HepG2 (cell line): ENCODE data around the gene ZFPM1. TPM values are rescaled to one million over a fixed set of nuclear protein-coding genes. Genes with fewer than 3 reads are reported as not detected.

Experiments used
- ATAC-seq: fragments of 200-7000 bp; cut with Tn5 transposase; 3 replicates; pipeline ENCODE4 v1.9.1; 2020; ENCODE audit warnings: mild to moderate bottlenecking, moderate library complexity
- BruUV-seq: library from RNA; stranded (reverse); fragments of 400-500 nt; replicated peaks from 2 replicates; lab custom pipeline; 2021; lab: Mats Ljungman, UMichigan
- CTCF ChIA-PET: fragments of 300-600 bp; formaldehyde crosslinking; extraction: SDS; loops from one replicate; lab custom pipeline; 2021; ENCODE audit warnings: low total read pairs, inconsistent platforms, low intra/inter-chr PET ratio; lab: Yijun Ruan, JAX
- POLR2A ChIA-PET: fragments of 350-600 bp; sonication (Branson Sonifier 250); formaldehyde crosslinking; loops from one replicate; lab custom pipeline; 2020; ENCODE audit warnings: antibody characterized with exemption, inconsistent platforms; lab: Yijun Ruan, JAX
- DNase-seq: peaks from one replicate; pipeline ENCODE4 v3.0.0-alpha.2; 2015; ENCODE audit warnings: low spot score
- FAIRE-seq: peaks from 3 replicates; lab custom pipeline; 2011; peaks lifted over from hg19 to GRCh38; lab: Jason Lieb, UNC
- H2AFZ ChIP-seq: one replicate; pipeline ENCODE4 v1.6.1; 2011; ENCODE audit warnings: low read length, inconsistent platforms
- H3K27ac ChIP-seq: fragments of 300-600 bp; 3 replicates; pipeline ENCODE4 v1.8.0; 2011; ENCODE audit warnings: mixed run types, mild to moderate bottlenecking, mixed read lengths, low read length, inconsistent platforms; ENCODE audit not compliant: insufficient read depth; ENCODE audit errors: extremely low read length
- H3K27me3 ChIP-seq, 2 experiments: fragments of 200-600 bp in 1 of 2; 2 replicates in 1 of 2; 3 replicates in 1 of 2; pipeline versions ENCODE4 v1.6.0 to v1.8.0; 2011; ENCODE audit warnings: low read length in 2 of 2, mild to moderate bottlenecking in 2 of 2, moderate library complexity in 2 of 2, inconsistent platforms in 1 of 2; ENCODE audit not compliant: insufficient read depth in 2 of 2, control insufficient read depth in 1 of 2
- H3K36me3 ChIP-seq, 2 experiments: fragments of 200-600 bp in 1 of 2; replicated peaks in 1 of 2; 2 replicates in 1 of 2; 3 replicates in 1 of 2; pipeline versions ENCODE4 v1.5.1 to v1.8.0; 2011; ENCODE audit warnings: low read length in 2 of 2, inconsistent platforms in 1 of 2; ENCODE audit not compliant: insufficient read depth in 2 of 2, control insufficient read depth in 1 of 2
- H3K4me1 ChIP-seq: 2 replicates; pipeline ENCODE4 v1.5.1; 2012; ENCODE audit warnings: low read length, inconsistent platforms; ENCODE audit not compliant: insufficient read depth
- H3K4me2 ChIP-seq: 2 replicates; pipeline ENCODE4 v1.6.0; 2011; ENCODE audit warnings: low read depth, low read length, inconsistent platforms
- H3K4me3 ChIP-seq, 3 experiments: fragments of 200-600 bp in 1 of 3; sonication (generic), shearing (Covaris generic) in 1 of 3; replicated peaks in 1 of 3; 2 replicates each; pipeline ENCODE4 v1.5.1; 2011 to 2016; ENCODE audit warnings: low read length in 3 of 3, inconsistent platforms in 2 of 3, low read depth in 2 of 3, mild to moderate bottlenecking in 2 of 3, control low read depth in 1 of 3, mixed read lengths in 1 of 3; ENCODE audit not compliant: insufficient read depth in 1 of 3
- H3K79me2 ChIP-seq: one replicate; pipeline ENCODE4 v1.6.1; 2011; ENCODE audit warnings: low read length, inconsistent platforms; ENCODE audit not compliant: insufficient read depth
- H3K9ac ChIP-seq: 2 replicates; pipeline ENCODE4 v1.6.0; 2011; ENCODE audit warnings: mild to moderate bottlenecking, low read depth, low read length, inconsistent platforms; ENCODE audit not compliant: insufficient read depth
- H3K9me3 ChIP-seq: 2 replicates; pipeline ENCODE4 v1.5.1; 2012; ENCODE audit warnings: mild to moderate bottlenecking, low read length
- H4K20me1 ChIP-seq: 2 replicates; pipeline ENCODE4 v1.6.0; 2011; ENCODE audit warnings: inconsistent platforms, mild to moderate bottlenecking, low read length, moderate library complexity; ENCODE audit not compliant: insufficient read depth
- ARID2 ChIP-seq: sonication (generic); formaldehyde crosslinking; IDR thresholded peaks from 2 replicates; pipeline ENCODE4 v1.8.1; 2022; ENCODE audit warnings: mild to moderate bottlenecking, missing genetic modification reagents, borderline replicate concordance
- CHCHD3 ChIP-seq: sonication (generic); formaldehyde crosslinking; IDR thresholded peaks from 2 replicates; pipeline ENCODE4 v1.8.0; 2022; ENCODE audit warnings: mild to moderate bottlenecking, missing genetic modification reagents, moderate library complexity
- CHD4 ChIP-seq: fragments of 200-600 bp; sonication (generic); IDR thresholded peaks from 2 replicates; pipeline ENCODE4 v1.7.0; 2017; ENCODE audit warnings: mild to moderate bottlenecking, low read length, borderline replicate concordance
- EP300 ChIP-seq, 3 experiments: sonication (generic) in 1 of 3; formaldehyde crosslinking in 1 of 3; IDR thresholded peaks; 2 replicates each; pipeline versions ENCODE4 v1.5.1 to v1.6.1; 2011 to 2020; ENCODE audit warnings: low read depth in 2 of 3, low read length in 2 of 3, borderline replicate concordance in 1 of 3, improper control_type of control experiment in 1 of 3, mild to moderate bottlenecking in 1 of 3, missing genetic modification reagents in 1 of 3, moderate library complexity in 1 of 3
- ETV5 ChIP-seq: IDR thresholded peaks from 2 replicates; pipeline ENCODE4 v1.6.1; 2018; ENCODE audit warnings: missing biosample characterization, missing genetic modification reagents, inconsistent platforms, borderline replicate concordance
- HNF1A ChIP-seq, 2 experiments: sonication (generic) in 1 of 2; formaldehyde crosslinking in 1 of 2; IDR thresholded peaks; 2 replicates each; pipeline versions ENCODE4 v1.4.0 to v1.6.1; 2016 to 2020; ENCODE audit warnings: borderline replicate concordance in 1 of 2, low read depth in 1 of 2, mild to moderate bottlenecking in 1 of 2, missing genetic modification reagents in 1 of 2
- POLR2A ChIP-seq, 2 experiments: IDR thresholded peaks; 2 replicates each; pipeline ENCODE4 v1.6.1; 2011; ENCODE audit warnings: low read depth in 2 of 2, low read length in 2 of 2, mild to moderate bottlenecking in 1 of 2, moderate library complexity in 1 of 2; ENCODE audit not compliant: insufficient read depth in 1 of 2
- RBFOX2 ChIP-seq: fragments of 200-400 bp; formaldehyde crosslinking; IDR thresholded peaks from 2 replicates; pipeline ENCODE4 v1.6.1; 2017; ENCODE audit warnings: low read depth, mild to moderate bottlenecking, low read length
- SKIL ChIP-seq: sonication (generic); formaldehyde crosslinking; IDR thresholded peaks from 2 replicates; pipeline ENCODE4 v1.8.0; 2022; ENCODE audit warnings: missing genetic modification reagents, mild to moderate bottlenecking, moderate library complexity, borderline replicate concordance
- YEATS4 ChIP-seq: sonication (generic); formaldehyde crosslinking; IDR thresholded peaks from 2 replicates; pipeline ENCODE4 v1.4.0; 2020; ENCODE audit warnings: missing genetic modification reagents, borderline replicate concordance
- ZBTB14 ChIP-seq: sonication (generic); formaldehyde crosslinking; IDR thresholded peaks from 2 replicates; pipeline ENCODE4 v1.4.0; 2020; ENCODE audit warnings: missing genetic modification reagents
- ZC3H13 ChIP-seq: sonication (generic); formaldehyde crosslinking; IDR thresholded peaks from 2 replicates; pipeline ENCODE4 v1.8.1; 2023; ENCODE audit warnings: mild to moderate bottlenecking, missing genetic modification reagents, moderate library complexity
- ZFP41 ChIP-seq: sonication (generic); formaldehyde crosslinking; IDR thresholded peaks from 2 replicates; pipeline ENCODE4 v1.4.0; 2020; ENCODE audit warnings: mild to moderate bottlenecking, missing genetic modification reagents, borderline replicate concordance
- ZNF556 ChIP-seq: sonication (generic); formaldehyde crosslinking; IDR thresholded peaks from 2 replicates; pipeline ENCODE4 v1.4.0; 2020; ENCODE audit warnings: mild to moderate bottlenecking, missing genetic modification reagents, borderline replicate concordance
- ZNF572 ChIP-seq: sonication (generic); formaldehyde crosslinking; IDR thresholded peaks from 2 replicates; pipeline ENCODE4 v1.5.1; 2020; ENCODE audit warnings: mild to moderate bottlenecking, missing genetic modification reagents
- WGBS: methylation state at CpG from one replicate; pipeline ENCODE4 v1.1.6; 2017; ENCODE audit warnings: low lambda C conversion rate; 5-methylcytosine and 5-hydroxymethylcytosine counted together
- in situ Hi-C: cut with HindIII; loops from 2 replicates; pipeline ENCODE4 v1.10.0; 2017; ENCODE audit warnings: low pct_unique_long_range_greater_than_20kb; ENCODE audit not compliant: extremely low pct_ligation_motif_present
- intact Hi-C: fragments of 100-400 bp; cut with micrococcal nuclease; formaldehyde crosslinking; loops from one replicate; pipeline ENCODE4 v1.10.0; 2022; ENCODE audit not compliant: unreplicated experiment
- polyA plus RNA-seq, 8 experiments: library from polyadenylated mRNA; depleted of rRNA in 3 of 8; stranded (reverse) in 7 of 8; unstranded in 1 of 8; fragments of >200 nt; fragmentation: Illumina TruSeq in 4 of 8; extraction: Trizol in 4 of 8; gene quantifications; 2 replicates each; pipeline versions ENCODE4 v1.2.1 to v1.2.3, GENCODE V29; 2011 to 2016; ENCODE audit warnings: low read depth in 4 of 8, missing spikeins in 1 of 8, mixed read lengths in 1 of 8; ENCODE audit not compliant: insufficient read depth in 1 of 8
- total RNA-seq, 5 experiments: library from RNA; depleted of rRNA; stranded (reverse); fragments of >200 nt; fragmentation: Illumina TruSeq; extraction: Trizol; gene quantifications; 2 replicates each; pipeline ENCODE4 v1.2.3, GENCODE V29; 2016; ENCODE audit warnings: low read depth in 1 of 5

ZFPM1 gene
- total and polyA plus RNA-seq, 2 of the 13 experiments (the other 11 are each of a cell fraction or from before 2014, with no cell fraction given) = 1.3 to 3.8 TPM

DNA sequence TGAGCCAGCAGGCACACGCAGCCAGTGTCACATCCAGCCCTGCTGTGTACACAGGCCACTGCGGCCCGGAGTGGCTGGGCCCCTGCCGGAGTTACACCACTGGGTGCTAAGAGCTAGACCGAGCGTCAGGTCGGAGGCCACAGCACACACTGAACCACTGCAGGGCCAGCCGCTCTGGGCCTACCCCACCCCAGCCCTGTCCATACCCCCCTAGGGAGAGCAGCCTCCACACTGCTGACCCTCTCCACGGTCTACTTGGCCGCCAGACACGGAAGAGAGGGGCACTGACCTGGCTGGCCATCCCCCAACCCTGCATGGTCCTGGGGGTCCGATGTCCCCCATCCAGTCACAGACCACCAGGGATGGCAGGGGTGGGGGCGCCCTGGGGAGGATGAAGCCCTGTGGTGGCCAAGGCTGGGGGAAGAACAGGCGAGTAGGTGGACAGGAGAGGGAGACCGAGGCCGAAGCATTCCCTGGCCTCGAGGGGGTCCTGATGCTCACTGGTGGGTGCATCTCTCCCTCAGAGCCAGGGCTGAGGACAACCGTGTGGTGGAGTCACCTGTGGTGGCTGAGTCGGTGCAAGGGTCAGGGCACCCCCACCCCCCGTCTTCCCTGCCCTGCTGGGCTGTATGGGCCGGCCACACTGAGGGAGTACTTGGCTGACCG lies 82.2 kb downstream of the ZFPM1 start:
- CTCF ChIA-PET = no interaction called here
- Histone ChIP-seq H2AFZ (no peak overlapping the region), H3K4me3 (no peak overlapping the region), H4K20me1 (no peaks in the 10 kb centered on the region; the same call in 1 of the 2 replicates), H3K4me1 (no peaks in the 10 kb centered on the region), H3K79me2 (no peaks in the 10 kb centered on the region), H3K36me3 (peaks cover 0 to 12% of the 10 kb centered on the region in 2 experiments; a peak in 2 of 5 replicates), H3K9ac (no peak overlapping the region), H3K27ac (no peak overlapping the region), H3K9me3 (no peaks in the 10 kb centered on the region), H3K27me3 (peaks cover 13 to 24% of the 10 kb centered on the region in 2 experiments; a peak in 4 of 5 replicates), H3K4me2 (no peak overlapping the region)
- FAIRE-seq (no peak), ATAC-seq (no peak), DNase-seq (no peak)
- intact Hi-C loops (no loop called here), in situ Hi-C loops (no loop called here)
- WGBS = 96% methylated on average over 15 of the region's 22 CpGs
- POLR2A ChIA-PET = no interaction called here
- no TSS peak for BruUV-seq
- TF ChIP-seq SKIL = peak; percentile 46; the same call in 1 of the 2 replicates
- TF ChIP-seq POLR2A (IDR thresholded peaks at IDR 0.05; ENCODE audit: insufficient read depth in 1 of 2, low read depth in 2 of 2, low read length in 2 of 2) = peak in 1 of 2 experiments; percentile 46; a peak in 1 of 4 replicates
- TF ChIP-seq EP300 (IDR thresholded peaks at IDR 0.05; ENCODE audit: low read depth in 2 of 2, low read length in 2 of 2) = no peak
- TF ChIP-seq EP300 (CRISPR knock-in tag; IDR thresholded peaks at IDR 0.05; ENCODE audit: borderline replicate concordance) = no peak
- no peak for TF ChIP-seq ARID2 (CRISPR knock-in tag)
- no peak for TF ChIP-seq CHD4
- TF ChIP-seq RBFOX2 = no peak
- 0 out of 2 replicates have a peak, but pooled peaks have one; percentile 42 for TF ChIP-seq ZNF556
- TF ChIP-seq ZFP41 (CRISPR knock-in tag) = no peak
- no peak for TF ChIP-seq HNF1A (IDR thresholded peaks at IDR 0.05; ENCODE audit: low read depth)
- TF ChIP-seq HNF1A (CRISPR knock-in tag; IDR thresholded peaks at IDR 0.05; ENCODE audit: borderline replicate concordance) = no peak
- TF ChIP-seq ZNF572 (CRISPR knock-in tag) = 0 out of 2 replicates have a peak, but pooled peaks have one; percentile 30
- TF ChIP-seq CHCHD3 (CRISPR knock-in tag) = no peak
- peak; percentile 97 for TF ChIP-seq ZC3H13 (CRISPR knock-in tag)
- no peak for TF ChIP-seq ETV5 (CRISPR knock-in tag)
- TF ChIP-seq ZBTB14 = no peak
- TF ChIP-seq YEATS4 (CRISPR knock-in tag) = no peak
